ENCODE measurements around the gene ARPP21.

Gene ARPP21

GRCh38 chr3:35709691-35710090 is 70.4 kb downstream of the ARPP21 start:
- H3K9me3 ChIP-seq (ENCODE audit: control insufficient read depth, insufficient read depth, low read depth, low read length): no peaks in the 10 kb centered on the region
- ChIA-PET CTCF (no interaction called here), POLR2A (no interaction called here)

DNA sequence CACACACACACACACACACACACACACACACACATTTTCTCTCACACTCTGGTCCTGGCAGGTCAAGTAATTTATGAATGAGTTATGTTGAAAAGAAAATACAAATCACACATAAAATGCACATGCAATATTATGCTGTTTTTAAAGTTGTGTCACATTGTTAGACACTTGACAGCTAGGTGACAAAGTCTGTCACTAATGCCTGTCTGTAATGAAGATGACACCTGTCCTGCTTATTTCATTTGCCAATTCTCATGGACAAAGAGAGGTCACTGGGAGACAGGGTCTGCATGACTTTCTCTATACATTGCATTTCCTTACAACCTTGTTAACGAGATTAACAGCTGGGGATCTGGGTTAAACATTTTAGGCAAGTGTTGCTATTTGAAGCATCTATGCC is 71.2 kb downstream of the ARPP21 start:
- TF ChIP-seq ZNF549 (tag by site-specific recombination; IDR thresholded peaks at IDR 0.05) (no peak), ZNF223 (tag by site-specific recombination; IDR thresholded peaks at IDR 0.05) (no peak), ZNF747 (tag by site-specific recombination; IDR thresholded peaks at IDR 0.05) (no peak), SCRT2 (tag by site-specific recombination; IDR thresholded peaks at IDR 0.05) (no peak), ZNF155 (tag by site-specific recombination; IDR thresholded peaks at IDR 0.05) (no peak), MZF1 (tag by site-specific recombination; IDR thresholded peaks at IDR 0.05; ENCODE audit: borderline replicate concordance) (no peak), ZFP37 (tag by site-specific recombination; IDR thresholded peaks at IDR 0.05) (no peak), SP7 (tag by site-specific recombination; IDR thresholded peaks at IDR 0.05) (no peak), GLIS2 (tag by site-specific recombination; IDR thresholded peaks at IDR 0.05) (no peak), KLF1 (tag by site-specific recombination; IDR thresholded peaks at IDR 0.05) (no peak), ZNF362 (tag by site-specific recombination; IDR thresholded peaks at IDR 0.05) (no peak), TCF7L2 (IDR thresholded peaks at IDR 0.05; ENCODE audit: borderline replicate concordance, low read depth, low read length) (no peak), ZNF707 (tag by site-specific recombination; IDR thresholded peaks at IDR 0.05) (no peak), ZNF521 (tag by site-specific recombination; IDR thresholded peaks at IDR 0.05) (no peak), ZNF211 (tag by site-specific recombination; IDR thresholded peaks at IDR 0.05; ENCODE audit: low read depth) (no peak)
- TF ChIP-seq, protein P1, sequence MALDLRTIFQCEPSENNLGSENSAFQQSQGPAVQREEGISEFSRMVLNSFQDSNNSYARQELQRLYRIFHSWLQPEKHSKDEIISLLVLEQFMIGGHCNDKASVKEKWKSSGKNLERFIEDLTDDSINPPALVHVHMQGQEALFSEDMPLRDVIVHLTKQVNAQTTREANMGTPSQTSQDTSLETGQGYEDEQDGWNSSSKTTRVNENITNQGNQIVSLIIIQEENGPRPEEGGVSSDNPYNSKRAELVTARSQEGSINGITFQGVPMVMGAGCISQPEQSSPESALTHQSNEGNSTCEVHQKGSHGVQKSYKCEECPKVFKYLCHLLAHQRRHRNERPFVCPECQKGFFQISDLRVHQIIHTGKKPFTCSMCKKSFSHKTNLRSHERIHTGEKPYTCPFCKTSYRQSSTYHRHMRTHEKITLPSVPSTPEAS (tag by site-specific recombination; IDR thresholded peaks at IDR 0.05): no peak
- TF ChIP-seq, protein P2, sequence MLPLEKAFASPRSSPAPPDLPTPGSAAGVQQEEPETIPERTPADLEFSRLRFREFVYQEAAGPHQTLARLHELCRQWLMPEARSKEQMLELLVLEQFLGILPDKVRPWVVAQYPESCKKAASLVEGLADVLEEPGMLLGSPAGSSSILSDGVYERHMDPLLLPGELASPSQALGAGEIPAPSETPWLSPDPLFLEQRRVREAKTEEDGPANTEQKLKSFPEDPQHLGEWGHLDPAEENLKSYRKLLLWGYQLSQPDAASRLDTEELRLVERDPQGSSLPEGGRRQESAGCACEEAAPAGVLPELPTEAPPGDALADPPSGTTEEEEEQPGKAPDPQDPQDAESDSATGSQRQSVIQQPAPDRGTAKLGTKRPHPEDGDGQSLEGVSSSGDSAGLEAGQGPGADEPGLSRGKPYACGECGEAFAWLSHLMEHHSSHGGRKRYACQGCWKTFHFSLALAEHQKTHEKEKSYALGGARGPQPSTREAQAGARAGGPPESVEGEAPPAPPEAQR (tag by site-specific recombination; IDR thresholded peaks at IDR 0.05): no peak
- TF ChIP-seq, protein P3, sequence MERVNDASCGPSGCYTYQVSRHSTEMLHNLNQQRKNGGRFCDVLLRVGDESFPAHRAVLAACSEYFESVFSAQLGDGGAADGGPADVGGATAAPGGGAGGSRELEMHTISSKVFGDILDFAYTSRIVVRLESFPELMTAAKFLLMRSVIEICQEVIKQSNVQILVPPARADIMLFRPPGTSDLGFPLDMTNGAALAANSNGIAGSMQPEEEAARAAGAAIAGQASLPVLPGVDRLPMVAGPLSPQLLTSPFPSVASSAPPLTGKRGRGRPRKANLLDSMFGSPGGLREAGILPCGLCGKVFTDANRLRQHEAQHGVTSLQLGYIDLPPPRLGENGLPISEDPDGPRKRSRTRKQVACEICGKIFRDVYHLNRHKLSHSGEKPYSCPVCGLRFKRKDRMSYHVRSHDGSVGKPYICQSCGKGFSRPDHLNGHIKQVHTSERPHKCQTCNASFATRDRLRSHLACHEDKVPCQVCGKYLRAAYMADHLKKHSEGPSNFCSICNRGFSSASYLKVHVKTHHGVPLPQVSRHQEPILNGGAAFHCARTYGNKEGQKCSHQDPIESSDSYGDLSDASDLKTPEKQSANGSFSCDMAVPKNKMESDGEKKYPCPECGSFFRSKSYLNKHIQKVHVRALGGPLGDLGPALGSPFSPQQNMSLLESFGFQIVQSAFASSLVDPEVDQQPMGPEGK (tag by site-specific recombination; IDR thresholded peaks at IDR 0.05): no peak
- ChIA-PET POLR2A (no interaction called here), CTCF (no interaction called here)
- Histone ChIP-seq H3K9me3 (ENCODE audit: control insufficient read depth, insufficient read depth, low read depth, low read length) (no peaks in the 10 kb centered on the region), H3K4me3 (ENCODE audit: low read depth, low read length) (no peak overlapping the region), H3K4me1 (ENCODE audit: control insufficient read depth, insufficient read depth, low read length) (no peaks in the 10 kb centered on the region), H3K27ac (ENCODE audit: extremely low read depth, low read depth, low read length) (no peak overlapping the region), H3K36me3 (ENCODE audit: control insufficient read depth in 2 of 2, insufficient read depth in 1 of 2, low read length in 2 of 2) (no peaks in the 10 kb centered on the region)

More at GRCh38 chr3:35709691-35710090, 70.4 kb downstream of the ARPP21 start:
- no peaks in the 10 kb centered on the region for H3K4me1 ChIP-seq (ENCODE audit: control insufficient read depth, insufficient read depth, low read length)
- TF ChIP-seq YY2 (tag by site-specific recombination; IDR thresholded peaks at IDR 0.05): no peak
- no peak for TF ChIP-seq ZBTB6 (tag by site-specific recombination; IDR thresholded peaks at IDR 0.05)
- TF ChIP-seq, protein P3 (tag by site-specific recombination; IDR thresholded peaks at IDR 0.05): no peak
- no peak for TF ChIP-seq ZNF571 (tag by site-specific recombination; IDR thresholded peaks at IDR 0.05)
- TF ChIP-seq ZNF335 (tag by site-specific recombination; conservative IDR thresholded peaks at IDR 0.05): no peak
- TF ChIP-seq ZNF555 (tag by site-specific recombination; conservative IDR thresholded peaks at IDR 0.05): no peak
- no peak for TF ChIP-seq ZNF654 (tag by site-specific recombination; IDR thresholded peaks at IDR 0.05; ENCODE audit: low read depth)
- TF ChIP-seq ZSCAN23 (tag by site-specific recombination; IDR thresholded peaks at IDR 0.05): no peak
- TF ChIP-seq, protein P4, sequence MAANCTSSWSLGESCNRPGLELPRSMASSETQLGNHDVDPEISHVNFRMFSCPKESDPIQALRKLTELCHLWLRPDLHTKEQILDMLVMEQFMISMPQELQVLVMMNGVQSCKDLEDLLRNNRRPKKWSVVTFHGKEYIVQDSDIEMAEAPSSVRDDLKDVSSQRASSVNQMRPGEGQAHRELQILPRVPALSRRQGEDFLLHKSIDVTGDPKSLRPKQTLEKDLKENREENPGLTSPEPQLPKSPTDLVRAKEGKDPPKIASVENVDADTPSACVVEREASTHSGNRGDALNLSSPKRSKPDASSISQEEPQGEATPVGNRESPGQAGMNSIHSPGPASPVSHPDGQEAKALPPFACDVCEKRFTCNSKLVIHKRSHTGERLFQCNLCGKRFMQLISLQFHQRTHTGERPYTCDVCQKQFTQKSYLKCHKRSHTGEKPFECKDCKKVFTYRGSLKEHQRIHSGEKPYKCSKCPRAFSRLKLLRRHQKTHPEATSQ (tag by site-specific recombination; IDR thresholded peaks at IDR 0.05): no peak
- TF ChIP-seq ZNF776 (tag by site-specific recombination; IDR thresholded peaks at IDR 0.05; ENCODE audit: borderline replicate concordance): no peak
- H3K27ac ChIP-seq (ENCODE audit: extremely low read depth, low read depth, low read length): no peak overlapping the region
- H3K36me3 ChIP-seq (ENCODE audit: control insufficient read depth in 2 of 2, insufficient read depth in 1 of 2, low read length in 2 of 2): no peaks in the 10 kb centered on the region
- H3K4me3 ChIP-seq (ENCODE audit: low read depth, low read length): no peak overlapping the region
